Measurements from ENCODE around the gene KCNMA1. TPM values are rescaled to one million over a fixed set of nuclear protein-coding genes. Genes with fewer than 3 reads are reported as not detected.
A peak's percentile ranks its signal among the peaks of the same experiment; 100 is the strongest.

Gene KCNMA1
- total RNA-seq, 1 experiment from 2014 or later, result 0.70 TPM

- ChIA-PET CTCF (no interaction called here), POLR2A (ENCODE audit: unreplicated experiment) (no interaction called here)
- H3K27ac ChIP-seq, result peak overlapping the region; percentile 92
- no peaks in the 10 kb centered on the region for H3K27me3 ChIP-seq (ENCODE audit: insufficient read depth, low read depth)
- H3F3A ChIP-seq (ENCODE audit: insufficient read depth, low read depth), result peaks cover 55% of the 10 kb centered on the region
- TF ChIP-seq EZH2 (IDR thresholded peaks at IDR 0.05; ENCODE audit: low read depth), result no peak
- no peak for TF ChIP-seq CTCF (conservative IDR thresholded peaks at IDR 0.05)
- DNase-seq, result no peak
- H3K9me2 ChIP-seq (ENCODE audit: insufficient read depth), result no peaks in the 10 kb centered on the region
- no TSS peak for BruUV-seq (replicated peaks)
- peak overlapping the region; percentile 58 for H3K4me2 ChIP-seq
- peaks cover 73% of the 10 kb centered on the region for H3K4me1 ChIP-seq (replicated peaks; ENCODE audit: insufficient read depth)
- intact Hi-C loops (cut with micrococcal nuclease; ENCODE audit: unreplicated experiment), result loop anchor here (2.0 to 5.0 kb wide), 2 partner anchors 15 to 180 kb away; no protein-coding TSS in a partner anchor
- H3K4me3 ChIP-seq, result no peak overlapping the region
- H4K20me1 ChIP-seq (ENCODE audit: insufficient read depth), result no peaks in the 10 kb centered on the region
- no peaks in the 10 kb centered on the region for H3K9me3 ChIP-seq (ENCODE audit: insufficient read depth, low read depth)
- H2AFZ ChIP-seq, result peak overlapping the region; percentile 58; the same call in 1 of the 2 replicates
- H3K36me3 ChIP-seq (ENCODE audit: low read depth), result no peaks in the 10 kb centered on the region
- no peaks in the 10 kb centered on the region for H3K79me2 ChIP-seq (ENCODE audit: low read depth)
Measured at GRCh38 chr10:77587416-77587790, 50.2 kb downstream of the KCNMA1 start.

GRCh38 chr10:77586719-77587415 lies 50.7 kb downstream of the KCNMA1 start:
- peak; percentile 62 to 88 for DNase-seq
- Histone ChIP-seq H3K4me3 (no peak overlapping the region), H3F3A (ENCODE audit: insufficient read depth, low read depth) (peaks cover 55% of the 10 kb centered on the region), H3K27ac (peak overlapping the region; percentile 92), H3K9me3 (ENCODE audit: insufficient read depth, low read depth) (no peaks in the 10 kb centered on the region), H3K4me1 (replicated peaks; ENCODE audit: insufficient read depth) (peaks cover 73% of the 10 kb centered on the region), H3K36me3 (ENCODE audit: low read depth) (no peaks in the 10 kb centered on the region), H3K79me2 (ENCODE audit: low read depth) (no peaks in the 10 kb centered on the region), H3K4me2 (peak overlapping the region; percentile 58), H3K27me3 (ENCODE audit: insufficient read depth, low read depth) (no peaks in the 10 kb centered on the region), H3K9me2 (ENCODE audit: insufficient read depth) (no peaks in the 10 kb centered on the region), H4K20me1 (ENCODE audit: insufficient read depth) (no peaks in the 10 kb centered on the region), H2AFZ (peak overlapping the region; percentile 67; the same call in 1 of the 2 replicates)
- CTCF ChIA-PET, result no interaction called here
- POLR2A ChIA-PET (ENCODE audit: unreplicated experiment), result no interaction called here
- no TSS peak for BruUV-seq (replicated peaks)
- intact Hi-C loops (cut with micrococcal nuclease; ENCODE audit: unreplicated experiment), result loop anchor here (2.0 to 5.0 kb wide), 2 partner anchors 16 to 180 kb away; no protein-coding TSS in a partner anchor
- no peak for TF ChIP-seq CTCF (conservative IDR thresholded peaks at IDR 0.05)
- TF ChIP-seq EZH2 (IDR thresholded peaks at IDR 0.05; ENCODE audit: low read depth), result no peak

GRCh38 chr10:77584938-77585337 lies 52.7 kb downstream of the KCNMA1 start:
- DNase-seq, result no peak
- POLR2A ChIA-PET (ENCODE audit: unreplicated experiment), result no interaction called here
- H3K79me2 ChIP-seq (ENCODE audit: low read depth), result no peaks in the 10 kb centered on the region
- H3K27ac ChIP-seq, result peak overlapping the region; percentile 88
- TF ChIP-seq EZH2 (IDR thresholded peaks at IDR 0.05; ENCODE audit: low read depth), result no peak
- no peak for TF ChIP-seq CTCF (conservative IDR thresholded peaks at IDR 0.05)
- BruUV-seq (replicated peaks), result no TSS peak
- no peak overlapping the region for H3K4me3 ChIP-seq
- CTCF ChIA-PET, result interaction anchor here (0.8 kb wide), 1 partner anchor 8 kb away, joined by 3 read pairs; no protein-coding TSS in a partner anchor
- H4K20me1 ChIP-seq (ENCODE audit: insufficient read depth), result no peaks in the 10 kb centered on the region
- no peaks in the 10 kb centered on the region for H3K9me3 ChIP-seq (ENCODE audit: insufficient read depth, low read depth)
- H3K4me1 ChIP-seq (replicated peaks; ENCODE audit: insufficient read depth), result peaks cover 79% of the 10 kb centered on the region
- H3F3A ChIP-seq (ENCODE audit: insufficient read depth, low read depth), result peaks cover 56% of the 10 kb centered on the region
- no peaks in the 10 kb centered on the region for H3K36me3 ChIP-seq (ENCODE audit: low read depth)
- no peaks in the 10 kb centered on the region for H3K27me3 ChIP-seq (ENCODE audit: insufficient read depth, low read depth)
- H2AFZ ChIP-seq, result no peak overlapping the region
- intact Hi-C loops (cut with micrococcal nuclease; ENCODE audit: unreplicated experiment), result loop anchor here (5.0 kb wide), 2 partner anchors 73 to 178 kb away; no protein-coding TSS in a partner anchor
- no peaks in the 10 kb centered on the region for H3K9me2 ChIP-seq (ENCODE audit: insufficient read depth)
- H3K4me2 ChIP-seq, result no peak overlapping the region

All from PC-9 (cell line).